GM12878 (cell line): ENCODE data around the gene ANO2. TPM values are rescaled to one million over a fixed set of nuclear protein-coding genes. Genes with fewer than 3 reads are reported as not detected.

Experiments
- ATAC-seq: fragments of 200-7000 bp; cut with Tn5 transposase; 3 replicates; pipeline ENCODE4 v1.9.1; 2020; ENCODE audit warnings: mild to moderate bottlenecking, moderate library complexity
- BruUV-seq: library from RNA; stranded (reverse); fragments of 400-500 nt; replicated peaks from 2 replicates; lab custom pipeline; 2021; lab: Mats Ljungman, UMichigan
- CTCF ChIA-PET: fragments of 300-600 bp; sonication (Branson Sonifier 250); formaldehyde crosslinking; extraction: SDS; loops from one replicate; lab custom pipeline; 2021; ENCODE audit warnings: inconsistent platforms; lab: Yijun Ruan, JAX
- POLR2A ChIA-PET: fragments of 350-600 bp; formaldehyde crosslinking; extraction: SDS; loops from one replicate; lab custom pipeline; 2021; ENCODE audit warnings: inconsistent platforms; lab: Charles Lee
- RAD21 ChIA-PET: fragments of 300-600 bp; sonication (Branson Sonifier 250); formaldehyde crosslinking; loops from one replicate; lab custom pipeline; 2023; ENCODE audit warnings: antibody characterized with exemption; ENCODE audit not compliant: unreplicated experiment; lab: Charles Lee
- SMC1A ChIA-PET: fragments of 300-600 bp; sonication (Branson Sonifier 250); formaldehyde crosslinking; loops from one replicate; lab custom pipeline; 2023; ENCODE audit not compliant: unreplicated experiment, uncharacterized antibody; lab: Charles Lee
- DNase-seq: peaks from one replicate; pipeline ENCODE4 v3.0.0-alpha.2; 2011; ENCODE audit warnings: low read depth, low spot score
- FAIRE-seq: peaks from 3 replicates; lab custom pipeline; 2011; peaks lifted over from hg19 to GRCh38; lab: Jason Lieb, UNC
- H2AFZ ChIP-seq: 2 replicates; pipeline ENCODE4 v1.6.0; 2011; ENCODE audit warnings: low read depth, low read length, control low read depth; ENCODE audit not compliant: control insufficient read depth
- H3K27ac ChIP-seq: 2 replicates; pipeline ENCODE4 v1.5.1; 2011; ENCODE audit warnings: control low read depth; ENCODE audit not compliant: control insufficient read depth, insufficient read depth
- H3K27me3 ChIP-seq, 2 experiments: replicated peaks in 1 of 2; 2 replicates each; pipeline versions ENCODE4 v1.6.0 to v1.6.1; 2011; ENCODE audit warnings: low read length in 1 of 2; ENCODE audit not compliant: control insufficient read depth in 2 of 2, insufficient read depth in 2 of 2
- H3K36me3 ChIP-seq, 2 experiments: 2 replicates each; pipeline ENCODE4 v1.5.1; 2011; ENCODE audit warnings: low read length in 1 of 2; ENCODE audit not compliant: control insufficient read depth in 2 of 2, insufficient read depth in 2 of 2
- H3K4me1 ChIP-seq: 2 replicates; pipeline ENCODE4 v1.6.1; 2011; ENCODE audit warnings: mild to moderate bottlenecking, low read length, moderate library complexity, mixed read lengths; ENCODE audit not compliant: control insufficient read depth, insufficient read depth
- H3K4me2 ChIP-seq: 2 replicates; pipeline ENCODE4 v1.6.0; 2011; ENCODE audit warnings: control low read depth; ENCODE audit not compliant: control insufficient read depth, insufficient read depth
- H3K4me3 ChIP-seq: fragments of 200-600 bp; sonication (generic); 2 replicates; pipeline ENCODE4 v1.5.1; 2016
- H3K79me2 ChIP-seq: 2 replicates; pipeline ENCODE4 v1.6.0; 2011; ENCODE audit warnings: low read length; ENCODE audit not compliant: control insufficient read depth, insufficient read depth
- H3K9ac ChIP-seq: 2 replicates; pipeline ENCODE4 v1.8.0; 2011; ENCODE audit warnings: low read length, control low read depth, mixed read lengths; ENCODE audit not compliant: control insufficient read depth, insufficient read depth
- H3K9me3 ChIP-seq: replicated peaks from 3 replicates; pipeline ENCODE4 v1.5.1; 2011; ENCODE audit warnings: mild to moderate bottlenecking, low read length; ENCODE audit not compliant: control insufficient read depth, insufficient read depth
- H4K20me1 ChIP-seq: 2 replicates; pipeline ENCODE4 v1.6.0; 2011; ENCODE audit not compliant: control insufficient read depth, insufficient read depth
- ASH2L ChIP-seq: fragments of 300-600, 200-600 bp; sonication (generic); IDR thresholded peaks from 2 replicates; pipeline ENCODE4 v1.6.1; 2017; ENCODE audit warnings: low read depth, mild to moderate bottlenecking, borderline replicate concordance
- GABPA ChIP-seq: IDR thresholded peaks from 2 replicates; pipeline ENCODE4 v1.6.1; 2014; ENCODE audit warnings: antibody characterized with exemption, low read depth, mild to moderate bottlenecking, inconsistent platforms
- GATAD2B ChIP-seq: fragments of 450-650 bp; conservative IDR thresholded peaks from 2 replicates; pipeline ENCODE4 v1.6.1; 2017; ENCODE audit warnings: low read depth, mild to moderate bottlenecking, moderate library complexity
- IRF4 ChIP-seq: IDR thresholded peaks from 2 replicates; pipeline ENCODE4 v1.6.1; 2011; ENCODE audit warnings: low read depth, low read length
- RAD21 ChIP-seq: IDR thresholded peaks from 2 replicates; pipeline ENCODE4 v1.6.1; 2011; ENCODE audit warnings: mild to moderate bottlenecking, low read depth, low read length, moderate library complexity; ENCODE audit not compliant: insufficient read depth
- TARDBP ChIP-seq: IDR thresholded peaks from 2 replicates; pipeline ENCODE4 v1.6.1; 2016; ENCODE audit warnings: borderline replicate concordance
- ZNF592 ChIP-seq: fragments of 450-650 bp; IDR thresholded peaks from 2 replicates; pipeline ENCODE4 v1.6.1; 2017; ENCODE audit warnings: mild to moderate bottlenecking, moderate library complexity
- WGBS: methylation state at CpG from one replicate; pipeline ENCODE4 v1.1.6; 2016; ENCODE audit warnings: low lambda C conversion rate; ENCODE audit not compliant: insufficient replicate concordance, insufficient coverage; ENCODE audit errors: missing lambda C conversion rate; 5-methylcytosine and 5-hydroxymethylcytosine counted together
- in situ Hi-C: fragments of 300-500 bp; cut with MboI; formaldehyde crosslinking; loops from 9 replicates; pipeline ENCODE4 v1.14.3; 2018; ENCODE audit warnings: mixed read lengths
- intact Hi-C: fragments of 100-400 bp; cut with micrococcal nuclease; formaldehyde crosslinking; loops from one replicate; pipeline ENCODE4 v1.14.2; 2022; ENCODE audit not compliant: unreplicated experiment
- polyA plus RNA-seq, 11 experiments: library from polyadenylated mRNA; depleted of rRNA in 4 of 11; unstranded in 6 of 11; stranded (reverse) in 5 of 11; fragments of >200 nt; fragmentation: Nextera tagmentation in 4 of 11; fragmentation: Illumina TruSeq in 1 of 11; extraction: Ambion mirVana in 4 of 11; extraction: Trizol in 1 of 11; gene quantifications; 1 replicate in 1 of 11; 2 replicates in 10 of 11; pipeline versions ENCODE4 v1.2.1 to v1.2.3, GENCODE V29; 2011 to 2016; ENCODE audit warnings: inconsistent platforms in 2 of 11, missing spikeins in 2 of 11, low read depth in 1 of 11
- total RNA-seq, 4 experiments: library from RNA; depleted of rRNA in 3 of 4; stranded (reverse); fragments of >200 nt in 3 of 4; fragmentation: Illumina TruSeq in 1 of 4; extraction: Trizol in 1 of 4; gene quantifications; 2 replicates each; pipeline versions ENCODE4 v1.2.1 to v1.2.3, GENCODE V29; 2013 to 2021

Gene ANO2
- total and polyA plus RNA-seq, 10 of the 15 experiments (the other 5 are each of a cell fraction or from before 2014, with no cell fraction given): not detected

- no peak for TF ChIP-seq ZNF592
- TF ChIP-seq GABPA: no peak
- no peak for TF ChIP-seq IRF4
Measured at GRCh38 chr12:5619628-5620027, 325.4 kb downstream of the ANO2 start (continued).

GRCh38 chr12:5616854-5617253, 328.2 kb downstream of the ANO2 start:
- SMC1A ChIA-PET: no interaction called here
- Histone ChIP-seq H3K9me3 (no peaks in the 10 kb centered on the region), H3K4me2 (no peak overlapping the region), H3K9ac (no peak overlapping the region), H3K4me1 (no peaks in the 10 kb centered on the region), H3K4me3 (no peak overlapping the region), H2AFZ (no peak overlapping the region), H3K79me2 (no peaks in the 10 kb centered on the region), H3K27me3 (no peaks in the 10 kb centered on the region; a peak in 2 of 4 replicates), H4K20me1 (no peaks in the 10 kb centered on the region), H3K36me3 (no peaks in the 10 kb centered on the region), H3K27ac (no peak overlapping the region)
- 57% methylated on average over 4 of the region's 4 CpGs for WGBS
- RAD21 ChIA-PET: no interaction called here
- no TSS peak for BruUV-seq
- in situ Hi-C loops: no loop called here
- DNase-seq: no peak
- no peak for TF ChIP-seq ASH2L
- no peak for TF ChIP-seq GATAD2B
- no peak for TF ChIP-seq TARDBP
- TF ChIP-seq RAD21: no peak
- no peak for ATAC-seq
- POLR2A ChIA-PET: no interaction called here
- no peak for FAIRE-seq
- CTCF ChIA-PET: no interaction called here
- intact Hi-C loops: no loop called here
